ENCODE measurements around the gene CTSW.

CTSW gene

GRCh38 chr11:65856689-65857499, 22.7 kb upstream of the CTSW start:
- no peak for DNase-seq

DNA sequence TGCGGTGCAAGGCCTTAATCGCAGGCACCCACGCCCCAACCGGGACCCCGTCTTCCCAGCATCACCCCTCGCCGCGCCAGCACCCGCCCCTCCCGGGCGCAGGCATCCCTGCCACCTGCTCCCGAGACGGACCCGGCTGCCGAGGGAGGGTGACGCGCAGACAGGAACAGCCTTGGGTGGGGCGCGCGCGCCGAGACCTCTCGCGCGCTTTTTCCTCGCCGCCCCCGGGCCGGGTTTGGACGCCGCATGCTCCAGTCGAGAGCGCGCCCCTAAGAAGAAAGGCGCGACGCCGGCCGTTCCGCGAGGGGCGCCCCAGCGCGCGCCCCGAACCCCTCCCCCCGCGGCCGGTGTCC, 22.2 kb upstream of the CTSW start:
- DNase-seq, result no peak

DNA sequence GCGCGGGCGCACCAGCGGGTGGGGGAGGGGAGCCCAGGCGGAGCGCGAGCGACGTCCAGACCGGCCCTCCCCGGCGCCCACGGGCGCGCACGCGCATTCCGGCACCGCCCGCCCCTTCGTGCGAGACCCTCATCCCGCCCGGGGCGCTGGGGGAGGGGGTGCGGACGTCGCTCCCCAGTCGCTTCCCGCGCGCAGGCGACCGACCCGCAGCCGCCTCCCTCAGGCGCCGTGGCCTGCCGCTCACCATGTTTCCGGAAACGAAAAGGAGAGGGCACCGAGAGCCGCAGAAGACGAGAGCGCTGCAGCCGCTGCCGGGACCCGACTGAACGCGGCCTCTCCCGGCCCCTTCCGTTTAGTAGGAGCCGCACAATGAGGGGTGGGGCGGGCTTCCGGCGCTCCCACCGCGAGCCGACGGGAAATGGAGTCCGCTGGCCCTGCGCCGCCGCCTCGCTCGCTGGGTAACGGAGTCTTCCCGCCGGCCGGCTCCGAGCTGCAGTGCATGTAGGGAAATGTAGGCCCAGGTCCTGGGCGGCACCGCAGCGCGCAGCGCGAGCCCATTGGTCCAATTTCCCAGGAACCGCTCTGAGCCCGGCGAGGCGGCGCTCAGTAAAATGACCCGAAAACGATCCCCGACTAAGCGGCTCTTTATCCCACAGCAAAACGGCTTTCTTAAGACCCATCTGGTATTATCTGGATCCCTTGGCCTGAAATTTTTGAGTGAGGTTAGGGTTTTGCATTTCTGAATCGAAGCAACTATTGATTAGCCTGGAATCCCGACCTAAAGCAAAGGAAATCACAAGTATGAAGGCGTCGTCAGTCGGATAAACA, 21.6 kb upstream of the CTSW start, which contains the start of gene CFL1:
TSS of gene CFL1 (minus strand) at position 328 of the 828 bp plus-strand sequence. CDS start at position 247, 81 bp downstream.
- DNase-seq, result peak; percentile 95

- DNase-seq, result no peak
These were observed 21.0 kb upstream of the CTSW start for GRCh38 chr11:65858681-65859087.

- DNase-seq, result peak; percentile 89
These were observed 20.4 kb upstream of the CTSW start for GRCh38 chr11:65859095-65859811.

GRCh38 chr11:65859812-65860277, 19.8 kb upstream of the CTSW start:
- no peak for DNase-seq

GRCh38 chr11:65860278-65861164, 19.1 kb upstream of the CTSW start, which contains the start of gene MUS81:
MUS81 (plus strand) TSS chr11:65860433; CDS start chr11:65860754, 321 bp downstream.
- peak; percentile 91 for DNase-seq

GRCh38 chr11:65861165-65861505, 18.5 kb upstream of the CTSW start:
- DNase-seq, result no peak

DNA sequence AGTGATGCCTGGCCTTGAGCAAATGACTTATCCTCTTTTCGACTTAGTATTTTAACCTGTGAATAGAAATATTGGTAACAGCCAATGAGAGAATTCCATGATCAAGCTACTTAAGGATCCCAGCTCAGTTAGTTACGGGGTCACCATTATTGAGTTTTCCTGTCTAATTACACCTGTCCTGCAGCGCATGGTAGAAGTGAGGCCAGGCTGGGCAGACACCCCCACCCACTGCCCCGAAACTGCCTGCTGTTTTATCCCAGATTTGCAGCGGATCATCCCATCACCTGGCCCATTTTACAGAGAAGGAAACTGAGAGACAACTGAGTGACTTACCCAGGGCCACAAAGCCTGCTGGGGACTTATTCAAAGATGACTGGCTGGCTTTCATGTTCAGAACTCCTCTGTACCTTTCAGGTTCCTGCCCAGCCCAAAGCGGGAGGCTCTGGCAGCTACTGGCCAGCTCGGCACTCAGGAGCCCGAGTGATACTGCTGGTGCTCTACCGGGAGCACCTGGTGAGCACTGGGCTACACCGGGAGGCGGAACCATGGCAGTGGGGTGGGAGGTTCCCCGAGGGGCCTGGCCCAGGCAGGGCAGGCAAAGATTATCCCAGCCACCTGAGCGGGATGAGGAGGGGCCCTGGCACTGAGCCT, 18.0 kb upstream of the CTSW start:
- DNase-seq, result no peak

DNA sequence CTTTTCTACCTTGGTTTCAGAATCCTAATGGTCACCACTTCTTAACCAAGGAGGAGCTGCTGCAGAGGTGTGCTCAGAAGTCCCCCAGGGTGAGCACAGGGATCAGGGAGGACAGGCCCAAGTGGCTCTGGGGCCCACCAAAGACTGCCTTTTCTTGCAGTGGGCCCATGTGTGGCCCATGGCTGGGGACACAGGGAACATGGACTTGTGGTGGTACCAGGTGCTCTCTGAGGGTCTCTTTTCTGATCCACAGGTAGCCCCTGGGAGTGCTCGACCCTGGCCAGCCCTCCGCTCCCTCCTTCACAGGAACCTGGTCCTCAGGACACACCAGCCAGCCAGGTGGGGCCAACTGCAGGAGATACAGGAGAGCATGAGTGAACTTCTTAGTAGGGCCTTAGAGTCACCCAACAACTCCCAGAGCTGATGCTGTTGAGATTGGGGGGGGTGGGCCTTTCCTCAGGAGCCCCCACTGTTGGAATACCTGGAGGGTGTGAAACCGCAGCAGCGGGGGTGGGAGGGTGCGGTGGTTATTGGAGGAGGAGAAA, 17.4 kb upstream of the CTSW start:
- no peak for DNase-seq

DNA sequence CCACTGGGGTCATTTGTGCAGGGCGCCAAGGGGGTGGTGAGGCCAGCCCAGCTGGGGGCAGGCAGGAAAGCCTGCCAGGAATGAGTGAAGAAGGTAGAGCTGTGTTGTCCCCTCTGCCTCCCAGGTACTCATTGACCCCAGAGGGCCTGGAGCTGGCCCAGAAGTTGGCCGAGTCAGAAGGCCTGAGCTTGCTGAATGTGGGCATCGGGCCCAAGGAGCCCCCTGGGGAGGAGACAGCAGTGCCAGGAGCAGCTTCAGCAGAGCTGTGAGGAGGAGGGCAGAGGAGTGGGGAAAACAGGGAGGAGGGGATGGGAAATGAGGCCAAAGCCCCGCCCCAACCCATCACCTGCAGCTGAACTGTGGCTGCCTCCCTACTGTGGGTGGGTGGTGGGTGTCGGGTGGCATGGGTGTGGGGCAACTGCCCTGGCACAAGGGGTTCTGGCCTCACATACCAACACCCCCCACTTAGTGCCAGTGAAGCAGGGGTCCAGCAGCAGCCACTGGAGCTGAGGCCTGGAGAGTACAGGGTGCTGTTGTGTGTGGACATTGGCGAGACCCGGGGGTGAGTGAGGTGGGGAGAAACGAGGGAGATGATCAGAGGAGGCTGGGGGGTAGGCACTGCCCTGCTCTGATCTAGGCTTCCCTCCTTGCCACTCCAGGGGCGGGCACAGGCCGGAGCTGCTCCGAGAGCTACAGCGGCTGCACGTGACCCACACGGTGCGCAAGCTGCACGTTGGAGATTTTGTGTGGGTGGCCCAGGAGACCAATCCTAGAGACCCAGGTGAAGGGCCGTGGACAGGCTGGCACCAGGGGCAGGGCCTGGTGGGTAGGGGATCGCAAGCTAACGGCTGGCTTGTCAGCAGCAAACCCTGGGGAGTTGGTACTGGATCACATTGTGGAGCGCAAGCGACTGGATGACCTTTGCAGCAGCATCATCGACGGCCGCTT, 16.4 kb upstream of the CTSW start:
- no peak for DNase-seq

DNA sequence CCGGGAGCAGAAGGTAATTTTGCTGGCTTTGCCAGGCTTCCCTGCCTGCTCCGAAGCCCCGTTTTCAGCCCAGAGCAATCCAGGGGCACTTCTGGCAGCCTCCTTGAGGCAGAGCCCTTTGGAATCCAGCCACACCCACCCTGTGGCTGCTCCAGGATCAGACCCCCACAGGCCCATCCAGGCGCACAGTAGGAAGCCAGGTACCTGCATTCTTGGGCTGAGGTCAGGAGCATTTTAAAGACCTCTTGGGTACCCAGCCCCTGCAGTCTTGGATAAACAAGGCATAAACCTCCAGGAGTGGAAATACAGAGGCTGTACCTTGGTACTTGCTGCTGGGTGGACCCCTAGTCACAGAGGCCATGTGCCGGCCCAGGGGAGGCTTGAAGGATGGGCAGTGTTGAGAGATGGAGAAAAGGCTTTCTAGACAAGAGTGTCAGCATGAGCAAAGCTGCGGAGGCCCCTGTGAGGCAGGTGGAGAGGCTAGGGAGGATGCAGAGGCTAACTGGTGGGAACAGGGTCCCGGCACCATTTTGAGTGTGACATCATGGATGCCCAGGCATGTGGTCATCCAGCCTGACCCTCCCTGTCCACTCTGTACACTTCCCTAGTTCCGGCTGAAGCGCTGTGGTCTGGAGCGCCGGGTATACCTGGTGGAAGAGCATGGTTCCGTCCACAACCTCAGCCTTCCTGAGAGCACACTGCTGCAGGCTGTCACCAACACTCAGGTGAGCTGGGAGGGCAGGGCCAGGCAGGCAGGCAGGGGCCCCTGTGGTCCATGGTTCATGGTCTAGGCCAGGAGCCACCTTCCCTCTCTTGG, 15.5 kb upstream of the CTSW start:
- DNase-seq, result no peak

GRCh38 chr11:65864706-65865471, 14.7 kb upstream of the CTSW start:
- no peak for DNase-seq

GRCh38 chr11:65865550-65866172, 14.0 kb upstream of the CTSW start:
- no peak for DNase-seq

GRCh38 chr11:65866509-65867283, 12.9 kb upstream of the CTSW start:
- DNase-seq, result no peak

DNA sequence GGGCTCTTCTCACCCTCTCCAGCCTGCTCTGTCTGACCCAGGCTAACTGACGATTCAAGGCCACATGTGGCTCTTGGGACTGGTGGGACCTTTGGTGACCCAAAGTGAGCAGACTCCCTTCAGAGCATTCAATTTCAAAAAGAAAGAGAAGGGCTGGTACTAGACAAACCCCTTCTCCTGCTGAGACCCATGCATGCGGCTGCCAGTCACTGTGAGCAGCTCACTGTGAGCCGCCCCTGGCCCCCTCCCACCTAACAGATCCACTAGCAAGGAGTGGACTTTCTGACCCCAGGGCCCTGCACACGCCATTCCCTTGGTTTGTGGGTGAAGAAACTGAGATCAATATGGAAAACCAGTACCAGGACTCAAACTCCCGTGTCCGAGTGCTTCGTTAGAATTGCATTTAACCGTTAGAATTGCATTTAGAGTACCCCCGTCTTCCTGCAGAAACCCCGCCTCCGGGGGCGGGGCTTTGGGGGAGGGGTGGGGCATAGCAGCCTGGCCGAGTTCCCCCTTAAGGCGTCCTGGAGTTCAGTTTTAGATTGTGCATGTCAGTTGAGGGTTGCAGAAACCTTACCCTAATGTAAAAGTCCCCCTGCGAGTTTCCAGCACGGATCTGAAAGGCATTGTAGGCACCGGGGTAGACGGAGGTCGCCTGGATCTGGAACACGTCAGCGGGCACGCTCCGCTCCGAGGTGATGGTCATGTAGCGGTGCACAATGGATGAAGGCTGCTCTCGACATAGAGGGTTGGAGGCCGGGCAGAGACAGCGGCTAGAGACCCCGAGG, 12.2 kb upstream of the CTSW start:
- DNase-seq, result no peak
